ENCODE measurements around the gene TUG1. TPM values are rescaled to one million over a fixed set of nuclear protein-coding genes. Genes with fewer than 3 reads are reported as not detected.

TUG1 gene
- total RNA-seq, 1 experiment from 2014 or later, result 41.8 TPM

DNA sequence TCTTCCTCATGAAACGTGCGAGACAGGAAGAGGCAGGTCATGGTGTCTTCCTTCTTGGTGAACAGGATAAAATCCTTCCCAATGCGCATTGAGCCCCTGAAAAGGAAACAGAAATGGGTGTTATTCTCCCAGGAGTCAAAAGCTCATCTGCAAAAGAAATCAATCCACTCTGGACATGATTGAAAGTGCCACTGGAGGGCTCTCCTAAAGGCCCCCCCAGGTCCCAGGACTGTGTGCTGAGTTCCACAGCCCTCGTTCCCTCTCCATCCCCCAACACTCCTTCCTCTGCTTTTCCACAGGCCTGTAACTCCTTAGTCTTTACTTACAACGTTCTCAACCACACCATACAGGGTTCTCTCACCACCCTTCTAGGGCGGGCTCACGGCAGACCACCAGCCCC, 22.7 kb upstream of the TUG1 start:
- DNase-seq (ENCODE audit: low spot score), result no peak
- in situ Hi-C loops (cut with HindIII; ENCODE audit: low sequenced_read_pairs), result no loop called here

- in situ Hi-C loops (cut with HindIII; ENCODE audit: low sequenced_read_pairs), result no loop called here
- DNase-seq (ENCODE audit: low spot score), result peak; percentile 49
These were observed 21.8 kb upstream of the TUG1 start for GRCh38 chr22:30947173-30947815.

DNA sequence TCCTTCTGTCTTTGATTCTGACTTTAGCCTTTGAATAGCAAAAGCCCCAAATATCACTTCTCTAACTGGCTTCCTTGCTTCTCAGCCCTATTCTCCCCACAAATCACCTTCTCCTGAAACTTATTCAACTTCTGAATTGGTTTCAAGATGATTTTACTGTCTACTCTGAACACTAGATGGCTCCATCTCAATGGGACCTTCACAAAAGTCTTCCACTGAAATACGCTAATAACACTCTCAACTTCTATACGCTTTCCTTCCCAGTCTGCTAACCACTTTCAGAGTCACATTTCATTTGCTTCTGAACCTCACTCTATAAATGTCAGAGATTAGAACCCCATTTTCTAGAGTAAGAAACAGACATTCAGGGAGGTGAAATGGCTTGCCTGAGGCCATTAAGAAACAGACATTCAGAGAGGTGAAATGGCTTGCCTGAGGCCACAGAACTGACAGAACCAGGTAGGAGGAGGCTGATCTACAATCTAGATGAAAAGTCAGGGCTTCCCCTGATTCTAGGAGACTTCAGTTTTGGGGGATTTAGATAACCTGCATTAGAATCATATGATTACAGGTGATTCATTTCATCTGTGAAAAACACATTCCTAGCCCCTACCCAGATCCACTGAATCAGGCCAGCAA, 21.1 kb upstream of the TUG1 start:
- in situ Hi-C loops (cut with HindIII; ENCODE audit: low sequenced_read_pairs), result no loop called here
- DNase-seq (ENCODE audit: low spot score), result peak; percentile 59

DNA sequence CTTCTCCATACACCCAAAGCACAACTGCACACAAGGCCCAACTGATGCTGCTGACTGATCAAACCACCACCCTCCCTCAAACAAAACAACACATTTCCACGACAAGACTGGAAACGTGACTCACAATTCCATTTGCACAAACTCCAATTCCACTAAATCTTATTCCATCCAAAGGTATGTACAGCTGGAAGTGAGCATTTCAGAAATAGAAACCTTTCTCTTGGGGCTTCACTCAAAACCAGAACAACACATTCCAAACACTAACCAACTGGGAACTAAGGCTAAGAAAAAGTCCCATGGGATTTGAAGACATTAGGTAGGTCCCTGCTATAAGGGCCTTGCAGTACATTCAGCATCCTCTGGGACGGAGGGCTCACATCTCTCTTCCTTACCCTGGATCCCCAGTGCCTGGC, 20.1 kb upstream of the TUG1 start:
- DNase-seq (ENCODE audit: low spot score), result no peak

DNA sequence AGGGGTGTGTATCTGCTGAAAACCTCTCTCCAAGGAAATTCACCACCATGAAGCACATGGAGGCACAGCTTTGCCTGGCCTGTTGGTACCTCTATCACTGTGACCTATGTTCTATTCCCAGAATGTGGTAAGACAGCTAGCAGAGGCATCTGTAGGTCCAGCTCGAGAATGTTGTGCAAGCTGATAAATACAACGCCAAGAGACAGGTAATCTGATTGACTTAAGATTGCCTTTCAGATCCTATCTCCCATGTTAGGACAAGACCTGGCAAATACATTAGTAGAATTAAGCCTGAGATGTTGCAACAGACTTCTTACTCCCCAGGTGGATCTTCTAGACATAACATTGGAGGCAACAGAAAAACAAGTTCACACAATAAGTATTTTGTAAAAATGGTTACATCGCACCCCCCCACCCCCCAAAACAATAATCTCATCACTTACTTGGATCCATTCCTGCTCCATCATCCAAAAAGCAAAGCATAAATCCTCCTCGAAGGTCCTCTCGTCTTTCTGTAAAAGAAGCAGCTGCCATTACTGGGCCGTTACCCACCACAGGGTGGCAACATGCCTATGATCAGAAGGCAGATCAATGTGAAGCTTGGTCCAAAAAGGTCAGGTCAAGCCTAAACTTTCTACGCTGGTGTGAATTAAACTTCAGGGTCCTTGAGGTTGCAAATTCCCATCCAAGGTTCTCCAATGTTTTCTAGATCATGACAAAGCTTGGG, 19.0 kb upstream of the TUG1 start:
- in situ Hi-C loops (cut with HindIII; ENCODE audit: low sequenced_read_pairs), result loop anchor here (5.0 kb wide), 1 partner anchor 82 kb away; no protein-coding TSS in a partner anchor
- no peak for DNase-seq (ENCODE audit: low spot score)

More for the DNA sequence above, 20.1 kb upstream of the TUG1 start:
- in situ Hi-C loops (cut with HindIII; ENCODE audit: low sequenced_read_pairs), result no loop called here

- in situ Hi-C loops (cut with HindIII; ENCODE audit: low sequenced_read_pairs), result loop anchor here (5.0 kb wide), 1 partner anchor 79 kb away; no protein-coding TSS in a partner anchor
- no peak for DNase-seq (ENCODE audit: low spot score)
These were observed 15.9 kb upstream of the TUG1 start for GRCh38 chr22:30953206-30953605.

GRCh38 chr22:30955153-30955552, 13.9 kb upstream of the TUG1 start:
- DNase-seq (ENCODE audit: low spot score), result no peak
- in situ Hi-C loops (cut with HindIII; ENCODE audit: low sequenced_read_pairs), result no loop called here

DNA sequence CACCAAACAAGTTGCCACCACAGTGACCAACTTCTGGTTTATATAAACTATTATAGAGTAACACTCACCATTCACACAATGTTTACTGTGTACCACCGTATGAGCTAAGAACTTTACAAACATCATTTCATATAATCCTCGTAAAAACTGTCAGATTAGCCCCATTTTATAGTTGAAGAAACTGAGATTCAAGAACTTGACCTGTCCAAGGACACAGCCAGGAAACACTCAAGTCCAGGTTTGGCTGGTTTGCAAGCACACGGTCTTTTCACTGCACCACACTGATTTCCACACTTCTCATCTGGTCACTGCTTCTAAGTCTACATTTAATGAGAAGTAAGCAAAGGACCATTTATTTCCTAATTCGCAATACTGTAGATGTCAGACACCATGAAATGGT, 4.2 kb upstream of the TUG1 start:
- in situ Hi-C loops (cut with HindIII; ENCODE audit: low sequenced_read_pairs), result no loop called here
- no peak for DNase-seq (ENCODE audit: low spot score)

DNA sequence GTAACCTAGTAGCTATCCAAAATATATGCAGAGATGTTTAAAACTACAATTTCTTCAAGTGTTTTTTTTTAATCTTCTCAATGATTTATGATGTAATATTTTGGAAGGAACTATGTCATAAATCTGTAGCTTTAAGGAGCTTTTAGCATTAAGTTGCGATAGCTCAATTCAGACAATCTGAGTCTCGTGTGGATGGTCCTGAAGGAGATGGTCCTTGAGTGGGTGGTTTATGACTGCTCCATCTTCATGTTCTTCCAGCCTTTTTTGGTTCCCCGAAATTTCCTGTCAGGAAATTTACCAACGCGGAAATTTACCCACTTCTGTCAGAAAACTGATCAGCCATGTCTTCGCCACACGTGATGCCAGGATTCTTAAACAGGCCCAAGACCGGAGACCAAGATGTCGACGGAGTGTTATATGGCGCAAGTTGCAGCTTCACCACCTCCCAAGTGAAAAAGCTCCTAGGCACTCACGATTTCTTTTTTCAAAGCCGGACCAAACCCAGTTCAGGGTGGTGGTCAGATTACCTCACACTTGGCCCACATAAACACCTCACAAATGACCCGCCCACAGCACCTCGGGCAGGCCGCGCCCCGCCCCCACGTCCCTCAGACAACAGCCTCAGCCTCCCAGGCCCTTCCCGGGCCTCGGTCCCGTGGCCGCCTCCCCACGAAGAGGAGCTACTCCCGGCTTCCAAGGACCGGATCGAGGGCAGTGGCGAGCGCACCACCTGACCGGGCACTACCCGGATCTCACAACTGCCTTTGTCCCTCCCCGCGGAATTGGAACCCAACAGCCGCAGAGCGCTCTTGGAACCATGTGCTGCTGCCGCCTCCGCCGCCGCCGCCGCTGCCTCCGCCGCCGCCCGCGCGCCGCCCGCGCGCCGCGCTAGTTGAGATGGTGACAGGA, 796 bp upstream of the TUG1 start, which contains the start of gene MORC2:
MORC2 (minus strand) TSS at position 760 of the 909 bp plus-strand sequence. CDS start 885 bp downstream, outside the sequence.
- in situ Hi-C loops (cut with HindIII; ENCODE audit: low sequenced_read_pairs), result no loop called here
- no peak for DNase-seq (ENCODE audit: low spot score)

DNA sequence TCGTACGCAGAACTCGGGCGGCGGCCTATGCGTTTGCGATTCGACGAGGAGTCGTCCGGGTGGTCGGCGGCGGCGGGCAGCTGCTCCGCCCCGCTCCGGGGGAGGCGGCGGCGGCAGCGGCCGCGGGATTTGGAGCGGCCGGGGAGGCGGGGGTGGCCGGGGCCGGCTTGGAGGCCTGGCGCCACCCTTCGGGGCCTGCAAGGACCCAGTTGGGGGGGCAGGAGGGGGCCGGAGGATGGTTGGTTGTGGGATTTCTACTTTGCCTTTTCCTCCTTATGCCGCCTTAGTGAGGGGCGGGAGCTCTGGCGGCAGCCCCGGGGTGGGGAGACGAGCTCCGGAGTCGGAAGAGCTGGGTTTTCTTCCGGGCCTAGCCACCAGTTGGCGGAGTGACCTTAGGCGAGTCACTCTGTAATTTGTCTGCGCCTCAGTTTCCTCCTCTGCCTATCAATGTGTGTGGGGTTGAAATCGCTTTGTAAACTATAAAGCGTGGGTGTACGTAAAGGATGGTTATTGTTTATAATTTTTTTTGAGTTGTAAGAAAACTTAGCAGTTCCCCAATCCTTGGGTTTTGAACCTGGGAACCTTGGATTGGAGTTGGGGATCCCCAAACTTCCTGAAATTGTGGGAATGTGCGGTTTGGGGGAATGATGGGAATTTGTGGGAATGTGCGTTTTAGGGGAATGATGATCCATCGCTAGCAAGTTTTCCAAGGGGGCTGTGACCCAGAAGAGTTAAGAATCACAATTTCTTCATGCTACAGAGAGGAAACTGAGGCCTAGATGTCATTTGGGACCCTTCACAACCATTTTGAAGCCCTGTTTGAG, 679 bp downstream of the TUG1 start:
- no peak for DNase-seq (ENCODE audit: low spot score)

GRCh38 chr22:30970356-30970746, 1.3 kb downstream of the TUG1 start:
- in situ Hi-C loops (cut with HindIII; ENCODE audit: low sequenced_read_pairs), result no loop called here
- DNase-seq (ENCODE audit: low spot score), result no peak

More for the DNA sequence above, 679 bp downstream of the TUG1 start:
- in situ Hi-C loops (cut with HindIII; ENCODE audit: low sequenced_read_pairs), result no loop called here

DNA sequence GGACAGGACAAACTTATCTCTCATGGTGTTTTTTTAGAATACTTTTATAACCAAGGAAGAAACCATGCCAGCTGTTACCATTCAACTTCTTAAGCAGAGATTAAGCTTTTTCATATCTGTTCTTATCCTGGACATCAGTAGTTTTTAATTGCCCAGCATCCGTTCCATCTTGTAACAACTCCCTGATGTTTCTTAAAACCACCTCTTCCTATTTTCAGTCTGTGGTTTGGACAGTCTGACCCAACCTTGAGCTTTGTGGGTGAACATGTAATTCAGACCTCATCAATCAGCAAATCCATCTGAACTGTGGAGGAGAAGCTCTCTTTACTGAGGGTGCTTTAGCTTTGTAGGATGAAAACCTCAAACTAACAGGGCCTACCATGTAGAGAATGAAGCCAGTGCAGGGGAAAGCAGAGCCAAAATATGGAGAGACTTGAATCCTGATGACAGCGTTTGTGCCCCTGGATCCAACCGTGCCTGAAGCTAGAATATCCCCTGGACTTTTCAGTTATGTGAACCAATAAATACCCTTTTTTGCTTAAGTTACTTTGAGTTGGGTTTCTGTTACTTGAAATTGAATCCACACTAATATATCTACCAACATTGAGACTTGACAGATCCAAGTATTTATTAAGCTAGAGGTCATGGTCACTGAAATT, 9.4 kb downstream of the TUG1 start:
- in situ Hi-C loops (cut with HindIII; ENCODE audit: low sequenced_read_pairs), result no loop called here
- no peak for DNase-seq (ENCODE audit: low spot score)

DNA sequence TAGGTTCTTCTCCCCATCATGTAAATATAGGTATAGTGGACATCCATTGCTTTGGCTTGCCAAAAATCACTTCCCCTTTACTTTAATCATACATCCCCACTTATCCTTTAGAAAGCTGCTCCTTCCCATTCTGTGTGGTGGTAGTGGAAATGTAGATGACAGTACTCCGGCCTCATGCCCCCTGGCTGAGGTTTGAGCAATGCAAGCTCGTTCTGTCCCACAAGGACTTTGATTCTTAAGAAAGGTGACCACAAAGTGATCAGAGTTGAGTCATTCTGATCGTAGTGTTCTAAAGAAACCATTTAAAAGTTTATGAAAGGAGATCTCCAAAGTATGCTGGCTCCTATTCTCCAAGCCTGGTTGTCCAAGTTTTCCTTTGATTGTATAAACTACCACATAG, 10.9 kb downstream of the TUG1 start:
- no peak for DNase-seq (ENCODE audit: low spot score)
- in situ Hi-C loops (cut with HindIII; ENCODE audit: low sequenced_read_pairs), result no loop called here

DNA sequence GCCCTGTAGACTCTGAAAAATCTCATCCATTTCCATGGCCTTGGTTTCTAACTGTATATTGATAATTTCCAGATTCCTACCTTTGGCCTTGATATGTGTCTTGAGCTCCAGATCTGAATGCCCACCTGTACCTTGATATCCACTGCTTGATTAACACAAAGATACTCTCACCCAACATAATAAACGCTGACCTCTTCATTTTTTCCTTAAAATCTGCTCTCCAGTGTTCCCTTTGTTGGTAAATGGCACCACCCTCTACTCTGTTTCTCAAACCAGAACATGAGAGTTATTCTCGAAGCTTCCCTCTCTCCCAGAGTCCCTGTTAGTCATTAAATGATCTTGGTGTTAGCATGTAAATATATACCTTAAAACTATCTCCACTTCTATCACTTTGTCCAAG, 13.4 kb downstream of the TUG1 start:
- no peak for DNase-seq (ENCODE audit: low spot score)
- in situ Hi-C loops (cut with HindIII; ENCODE audit: low sequenced_read_pairs), result no loop called here

DNA sequence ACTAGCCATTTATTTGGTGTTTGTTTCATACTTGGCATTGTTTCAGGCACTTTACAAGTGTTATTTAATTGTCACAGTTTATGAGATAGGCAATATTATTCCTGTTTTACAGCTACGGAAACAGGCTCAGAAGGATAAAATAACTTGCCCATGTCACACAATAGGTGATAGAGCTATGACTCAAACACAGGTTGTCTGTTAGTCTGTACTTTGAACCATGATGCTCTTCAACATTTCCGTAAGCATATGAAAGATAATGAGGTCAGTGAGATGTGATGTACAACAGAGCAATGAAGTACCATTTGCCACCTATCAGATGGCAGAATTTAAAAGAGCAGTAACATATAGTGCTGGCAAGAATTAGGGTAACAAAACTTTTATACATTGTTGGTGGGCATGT, 15.3 kb downstream of the TUG1 start:
- no peak for DNase-seq (ENCODE audit: low spot score)
- in situ Hi-C loops (cut with HindIII; ENCODE audit: low sequenced_read_pairs), result no loop called here

DNA sequence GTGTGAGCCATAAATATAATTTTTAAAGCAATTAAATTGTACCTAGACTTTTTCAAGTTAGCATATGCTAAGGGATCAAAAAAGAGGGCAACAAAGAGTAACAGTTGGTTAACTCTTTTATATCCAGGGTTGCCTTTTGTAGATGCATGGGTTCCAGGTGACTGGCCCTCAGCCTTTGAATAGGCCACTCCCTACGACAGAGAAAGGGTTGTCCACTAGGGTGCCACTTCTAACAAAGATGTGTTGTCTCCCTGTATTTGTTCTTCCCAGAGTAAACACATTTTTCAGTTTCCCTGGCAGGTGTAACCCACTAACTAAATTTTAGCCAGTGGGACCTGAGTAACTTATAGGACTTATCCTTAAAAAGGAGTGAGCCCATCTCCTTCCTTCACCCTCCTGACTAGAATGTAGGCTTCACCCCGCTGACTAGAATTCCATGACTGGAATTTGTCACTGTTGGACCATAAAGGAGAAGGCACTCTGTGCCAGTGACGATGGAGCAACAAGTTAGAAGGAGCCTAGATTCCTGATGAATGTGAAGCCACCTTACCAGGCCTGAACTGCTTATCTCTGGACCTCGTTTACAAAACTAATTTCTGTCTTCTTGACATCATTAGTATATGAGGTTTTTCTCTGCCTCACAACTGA, 16.6 kb downstream of the TUG1 start:
- in situ Hi-C loops (cut with HindIII; ENCODE audit: low sequenced_read_pairs), result no loop called here
- no peak for DNase-seq (ENCODE audit: low spot score)

- in situ Hi-C loops (cut with HindIII; ENCODE audit: low sequenced_read_pairs), result no loop called here
- no peak for DNase-seq (ENCODE audit: low spot score)
These were observed 20.4 kb downstream of the TUG1 start for GRCh38 chr22:30989474-30989873.

- DNase-seq (ENCODE audit: low spot score), result no peak
- in situ Hi-C loops (cut with HindIII; ENCODE audit: low sequenced_read_pairs), result no loop called here
These were observed 21.6 kb downstream of the TUG1 start for GRCh38 chr22:30990690-30991089.

Measured in G401 (cell line).